Activated CD4-positive, alpha-beta T cell treated with anti-CD3 and anti-CD28 coated beads, Interleukin-2, amount 50 U/mL, for 16 hours (primary cell): ENCODE data around the gene TENM4.

Source experiments
- DNase-seq: peaks from one replicate; pipeline ENCODE4 v3.0.0-alpha.2; 2020

Gene TENM4

DNA sequence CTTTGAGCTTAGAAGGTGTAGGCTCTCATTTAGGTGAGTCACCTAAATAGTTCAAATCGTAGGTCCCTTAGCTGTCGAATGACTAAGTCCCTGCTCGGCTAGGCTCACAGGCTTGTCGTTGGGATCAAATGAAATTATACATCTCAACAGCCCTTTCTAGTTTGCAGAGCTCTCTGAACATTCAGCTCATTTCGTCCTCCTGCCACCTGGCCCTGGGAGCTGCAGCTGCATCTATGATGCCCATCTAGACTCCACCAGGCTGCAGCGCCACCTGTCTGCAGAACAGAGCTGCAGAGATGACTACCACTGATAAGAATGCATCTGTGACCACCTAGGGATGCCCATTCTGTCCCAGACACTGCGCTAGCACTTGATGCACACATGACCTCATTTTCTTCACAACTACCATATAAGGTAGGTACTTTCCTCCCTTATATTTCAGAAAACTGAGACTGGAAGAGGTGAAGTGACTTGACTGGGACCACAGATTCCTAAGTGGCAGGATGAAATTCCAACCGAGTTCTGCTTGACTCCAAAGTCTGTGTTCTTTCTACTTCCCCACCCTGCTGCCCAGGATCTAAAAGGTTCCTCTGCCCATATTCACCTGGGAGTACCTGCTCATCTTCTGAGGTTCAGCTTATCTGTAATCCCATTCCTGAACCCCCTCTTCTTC lies 725.1 kb downstream of the TENM4 start:
- DNase-seq: peak; percentile 49

DNA sequence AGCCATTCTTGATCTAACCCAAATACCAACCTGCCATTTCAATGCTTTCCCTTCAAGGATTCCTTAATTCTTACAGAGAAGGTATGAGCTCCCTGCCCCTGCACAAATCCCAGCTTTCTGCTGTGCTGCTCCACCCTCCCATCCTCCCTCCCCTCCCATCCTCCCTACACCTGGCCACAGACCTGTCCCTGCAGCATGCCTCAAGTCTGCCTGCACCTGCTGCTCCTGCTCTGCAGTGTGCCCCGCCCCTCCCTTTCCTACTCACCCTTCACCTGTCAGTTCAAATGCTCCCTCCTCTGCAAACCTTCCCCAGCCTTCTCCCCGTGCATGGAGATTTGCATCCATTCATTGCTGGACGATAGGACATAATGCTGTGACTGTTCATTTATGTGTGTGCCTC lies 726.3 kb downstream of the TENM4 start:
- DNase-seq: no peak

- no peak for DNase-seq
These were observed 729.1 kb downstream of the TENM4 start for GRCh38 chr11:78711735-78712134.

- DNase-seq: no peak
These were observed 730.4 kb downstream of the TENM4 start for GRCh38 chr11:78710417-78710816.

GRCh38 chr11:78708388-78708787 lies 732.4 kb downstream of the TENM4 start:
- no peak for DNase-seq

- no peak for DNase-seq
These were observed 734.3 kb downstream of the TENM4 start for GRCh38 chr11:78706551-78706950.

DNA sequence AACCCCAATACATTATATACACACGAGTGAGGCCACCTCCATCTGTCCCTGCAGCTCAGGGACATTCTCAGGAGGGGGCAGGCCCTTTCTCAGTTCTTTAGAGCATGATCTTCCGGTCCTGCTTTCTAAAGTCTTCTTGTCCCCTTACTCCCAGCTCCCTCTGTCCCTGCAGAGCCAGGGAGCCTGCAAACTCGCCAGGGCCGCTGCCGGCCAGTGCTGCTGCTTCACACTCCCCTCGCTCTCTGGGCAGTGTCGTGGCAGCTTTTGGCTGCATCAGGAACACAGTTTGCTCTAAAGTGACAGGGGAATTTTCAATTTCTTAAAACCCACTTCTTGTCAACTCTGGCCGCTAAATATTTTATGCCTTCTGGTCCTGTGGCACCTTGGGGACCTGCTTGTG lies 736.0 kb downstream of the TENM4 start:
- no peak for DNase-seq

- DNase-seq: no peak
These were observed 741.2 kb downstream of the TENM4 start for GRCh38 chr11:78699609-78700135.

DNA sequence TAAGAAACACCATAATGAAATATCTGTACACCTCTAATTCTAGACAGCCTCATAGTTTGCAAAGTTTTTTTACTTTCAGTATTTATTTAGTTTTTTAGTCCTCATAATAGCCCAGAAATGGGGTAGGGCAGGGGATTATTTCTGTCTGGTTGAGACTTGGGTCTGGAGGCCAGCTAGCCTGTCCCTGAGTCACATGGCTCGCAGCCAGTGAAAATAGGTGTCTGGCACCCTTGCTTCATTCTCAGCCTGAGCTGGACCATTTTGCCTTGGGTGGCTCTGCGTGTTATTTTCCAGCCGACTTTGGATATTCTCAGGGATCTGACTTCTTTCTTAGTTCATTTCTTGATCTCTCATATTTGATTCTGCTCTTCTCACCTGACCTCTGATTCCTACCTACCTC lies 742.2 kb downstream of the TENM4 start:
- DNase-seq: no peak

DNA sequence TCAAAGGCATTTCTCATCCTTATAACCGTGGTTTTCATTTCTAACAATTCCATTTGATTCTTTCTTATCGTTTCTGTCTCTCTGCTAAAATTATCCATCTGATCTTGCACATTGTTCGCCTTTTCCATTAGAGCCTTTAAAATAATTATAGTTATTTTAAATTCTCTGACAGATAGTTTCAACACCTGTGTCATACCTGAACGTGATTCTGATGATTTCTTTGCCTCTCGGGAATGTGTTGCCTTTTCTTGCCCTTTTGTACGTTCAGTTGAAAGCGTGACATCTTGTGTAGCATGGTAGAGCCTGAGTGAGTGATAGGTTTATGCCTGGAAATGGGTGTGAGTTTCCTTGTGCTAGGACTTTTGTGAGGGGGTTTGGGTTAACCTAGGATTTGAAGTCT lies 744.7 kb downstream of the TENM4 start:
- no peak for DNase-seq

- DNase-seq: no peak
These were observed 746.7 kb downstream of the TENM4 start for GRCh38 chr11:78694152-78694551.

DNA sequence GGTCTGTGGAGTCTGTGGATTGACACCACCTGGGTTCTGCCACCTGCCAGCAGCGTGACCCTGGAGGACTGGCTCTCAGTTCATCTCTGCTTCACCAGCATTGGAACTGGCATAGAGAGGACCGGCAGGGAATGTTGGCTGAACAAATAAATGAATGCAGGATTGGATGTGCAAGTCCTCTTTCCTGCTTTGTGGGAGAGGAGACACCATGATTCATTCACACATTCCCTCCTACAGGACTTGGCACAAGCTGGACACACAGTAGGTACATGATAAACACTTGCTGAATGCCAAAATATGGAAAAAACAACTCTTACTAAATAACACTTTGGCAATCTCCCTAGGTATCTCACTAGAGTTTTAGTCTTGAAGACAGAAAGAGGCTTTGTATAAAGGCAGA lies 749.6 kb downstream of the TENM4 start:
- no peak for DNase-seq

- DNase-seq: no peak
These were observed 750.4 kb downstream of the TENM4 start for GRCh38 chr11:78690352-78690987.

- DNase-seq: no peak
These were observed 751.2 kb downstream of the TENM4 start for GRCh38 chr11:78689585-78690153.

DNA sequence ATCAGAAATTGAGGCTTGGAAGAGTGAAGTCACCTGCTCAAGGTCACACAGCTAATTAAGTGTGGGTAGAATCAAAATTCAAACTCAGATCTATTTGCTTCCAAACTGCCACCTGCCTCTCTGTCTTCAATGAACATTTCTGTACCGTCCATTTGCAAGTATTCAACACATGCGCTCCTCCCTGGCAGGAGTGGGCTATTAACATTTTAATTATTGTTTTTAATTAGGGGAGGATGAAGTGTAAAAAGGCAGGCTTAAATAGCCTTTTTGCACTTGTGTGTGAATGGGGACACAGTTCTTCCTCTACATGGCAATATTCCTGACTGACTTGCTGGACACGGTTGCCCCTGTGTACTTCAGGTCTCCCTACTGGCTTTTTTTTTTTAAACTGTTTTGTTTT lies 751.7 kb downstream of the TENM4 start:
- no peak for DNase-seq

GRCh38 chr11:78688460-78688859 lies 752.4 kb downstream of the TENM4 start:
- no peak for DNase-seq

- DNase-seq: no peak
These were observed 755.7 kb downstream of the TENM4 start for GRCh38 chr11:78685156-78685555.

- DNase-seq: no peak
These were observed 756.5 kb downstream of the TENM4 start for GRCh38 chr11:78684377-78684776.

- DNase-seq: no peak
These were observed 757.1 kb downstream of the TENM4 start for GRCh38 chr11:78683774-78684173.

GRCh38 chr11:78676026-78676557 lies 764.7 kb downstream of the TENM4 start:
- DNase-seq: no peak

DNA sequence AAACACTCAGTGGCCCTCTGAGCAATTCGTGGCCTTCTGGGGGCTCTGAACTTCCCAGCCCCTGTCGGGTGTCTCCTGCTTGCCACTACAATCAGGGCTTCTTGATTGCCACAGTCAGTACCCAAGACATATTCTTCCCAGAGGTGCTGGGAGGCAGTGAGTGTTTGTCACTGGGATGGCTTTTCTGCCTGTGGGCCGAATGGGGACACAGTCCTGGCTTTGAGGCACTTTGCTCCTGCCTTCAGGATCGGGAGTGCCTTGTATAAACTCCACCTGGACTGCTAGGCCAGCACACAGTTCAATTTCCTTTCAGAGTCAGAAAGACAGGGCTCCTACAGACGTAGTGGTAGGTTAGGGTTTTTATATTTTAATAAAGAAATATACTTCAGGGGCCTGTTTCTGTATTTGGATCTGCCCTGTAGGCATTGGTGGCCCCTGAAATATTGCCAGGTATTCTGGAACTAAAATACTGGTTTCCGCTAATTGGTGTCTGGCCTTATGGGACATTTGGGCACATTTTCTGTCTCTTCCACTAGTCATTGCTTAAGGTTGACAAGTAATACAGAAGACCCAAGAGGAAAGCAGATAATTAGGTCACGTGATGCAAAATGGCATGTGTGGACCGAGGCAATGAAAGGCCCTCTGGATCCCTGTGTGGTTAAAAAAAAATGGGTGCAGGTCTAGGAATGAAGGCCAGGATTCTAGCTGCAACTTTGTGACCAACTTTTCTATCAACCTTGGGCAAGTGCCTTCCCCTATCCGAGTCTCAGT lies 767.8 kb downstream of the TENM4 start:
- no peak for DNase-seq

DNA sequence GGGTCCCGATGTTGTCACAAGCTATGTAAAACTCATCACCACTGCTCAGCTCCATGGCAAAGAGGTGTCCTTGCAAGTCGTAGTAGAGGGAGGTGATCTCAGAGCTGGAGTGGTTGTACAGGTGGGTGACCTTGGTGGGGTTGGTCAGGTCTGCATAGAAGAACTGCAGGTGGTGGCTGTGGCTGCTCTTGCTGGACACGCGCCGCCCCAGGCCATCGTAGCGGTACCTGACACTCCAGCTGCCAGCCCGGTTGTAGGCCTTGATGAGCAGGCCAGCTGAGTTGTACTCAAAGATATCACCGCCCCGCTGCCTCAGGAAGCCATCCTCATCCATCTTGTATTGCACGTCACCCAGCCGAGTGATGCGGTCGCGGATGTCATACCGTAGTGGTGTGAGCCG lies 771.6 kb downstream of the TENM4 start:
- DNase-seq: no peak

DNA sequence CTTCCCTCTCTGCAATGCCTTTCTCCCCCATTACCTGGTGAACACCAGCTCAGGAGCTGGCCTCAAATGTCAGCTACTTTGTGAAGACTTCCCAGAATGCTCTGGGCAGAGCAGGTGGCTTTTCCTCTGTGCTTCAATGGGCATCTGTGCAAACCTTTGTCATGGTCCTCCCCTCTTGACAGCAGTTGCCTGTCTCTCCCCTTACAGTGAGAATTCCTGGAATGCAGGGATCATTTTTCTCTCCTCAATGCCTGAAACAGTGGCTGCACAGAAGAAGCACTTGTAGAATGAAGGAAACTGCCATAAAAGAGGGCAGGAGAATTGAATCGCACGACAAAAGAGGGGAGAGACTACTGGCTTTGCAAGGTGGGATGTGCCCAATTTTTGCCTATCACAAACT lies 773.4 kb downstream of the TENM4 start:
- DNase-seq: no peak
